Parathyroid adenoma (tissue), 2 donors: ENCODE results near the gene TBC1D22A.

Experiments
- H2AFZ ChIP-seq: fragments of 300-600 bp; sonication (generic); one replicate; pipeline ENCODE4 v1.7.0; 2017; ENCODE audit warnings: antibody characterized with exemption, mild to moderate bottlenecking
- H3K27ac ChIP-seq: fragments of 300-600 bp; sonication (generic); one replicate; pipeline ENCODE4 v1.7.0; 2017
- H3K27me3 ChIP-seq: fragments of 300-600 bp; sonication (generic); one replicate; pipeline ENCODE4 v1.7.0; 2017; ENCODE audit warnings: low read length; ENCODE audit not compliant: control insufficient read depth, insufficient read depth
- H3K36me3 ChIP-seq: fragments of 300-600 bp; sonication (generic); one replicate; pipeline ENCODE4 v1.7.0; 2017; ENCODE audit warnings: low read length; ENCODE audit not compliant: control insufficient read depth, insufficient read depth
- H3K4me1 ChIP-seq: fragments of 300-600 bp; sonication (generic); one replicate; pipeline ENCODE4 v1.7.0; 2017; ENCODE audit warnings: control low read depth
- H3K4me2 ChIP-seq: fragments of 300-600 bp; sonication (generic); one replicate; pipeline ENCODE4 v1.7.0; 2017; ENCODE audit warnings: low read length
- H3K4me3 ChIP-seq: fragments of 300-600 bp; sonication (generic); one replicate; pipeline ENCODE4 v1.7.0; 2017; ENCODE audit warnings: low read depth, low read length
- H3K79me2 ChIP-seq: fragments of 300-600 bp; sonication (generic); one replicate; pipeline ENCODE4 v1.7.0; 2017; ENCODE audit warnings: control low read depth
- H3K9ac ChIP-seq: fragments of 300-600 bp; sonication (generic); one replicate; pipeline ENCODE4 v1.7.0; 2017; ENCODE audit warnings: mild to moderate bottlenecking
- H3K9me3 ChIP-seq: fragments of 300-600 bp; sonication (generic); one replicate; pipeline ENCODE4 v1.7.0; 2017; ENCODE audit warnings: low read length; ENCODE audit not compliant: control insufficient read depth
- TF ChIP-seq, protein P1 (sequence below): fragments of 300-600 bp; sonication (generic); IDR thresholded peaks from one replicate; pipeline ENCODE4 v1.7.0; 2017; ENCODE audit warnings: antibody characterized with exemption, mild to moderate bottlenecking
- donor health status: primary hyperparathyroidism.

TBC1D22A gene

GRCh38 chr22:47221840-47222615 is 459.6 kb downstream of the TBC1D22A start:
- Histone ChIP-seq H3K4me1 (no peaks in the 10 kb centered on the region), H3K27ac (no peak overlapping the region), H3K27me3 (no peaks in the 10 kb centered on the region), H3K36me3 (no peaks in the 10 kb centered on the region), H3K79me2 (no peaks in the 10 kb centered on the region), H3K9me3 (no peaks in the 10 kb centered on the region), H3K9ac (no peak overlapping the region), H2AFZ (no peak overlapping the region), H3K4me2 (no peak overlapping the region), H3K4me3 (no peak overlapping the region)
- TF ChIP-seq, protein P1, sequence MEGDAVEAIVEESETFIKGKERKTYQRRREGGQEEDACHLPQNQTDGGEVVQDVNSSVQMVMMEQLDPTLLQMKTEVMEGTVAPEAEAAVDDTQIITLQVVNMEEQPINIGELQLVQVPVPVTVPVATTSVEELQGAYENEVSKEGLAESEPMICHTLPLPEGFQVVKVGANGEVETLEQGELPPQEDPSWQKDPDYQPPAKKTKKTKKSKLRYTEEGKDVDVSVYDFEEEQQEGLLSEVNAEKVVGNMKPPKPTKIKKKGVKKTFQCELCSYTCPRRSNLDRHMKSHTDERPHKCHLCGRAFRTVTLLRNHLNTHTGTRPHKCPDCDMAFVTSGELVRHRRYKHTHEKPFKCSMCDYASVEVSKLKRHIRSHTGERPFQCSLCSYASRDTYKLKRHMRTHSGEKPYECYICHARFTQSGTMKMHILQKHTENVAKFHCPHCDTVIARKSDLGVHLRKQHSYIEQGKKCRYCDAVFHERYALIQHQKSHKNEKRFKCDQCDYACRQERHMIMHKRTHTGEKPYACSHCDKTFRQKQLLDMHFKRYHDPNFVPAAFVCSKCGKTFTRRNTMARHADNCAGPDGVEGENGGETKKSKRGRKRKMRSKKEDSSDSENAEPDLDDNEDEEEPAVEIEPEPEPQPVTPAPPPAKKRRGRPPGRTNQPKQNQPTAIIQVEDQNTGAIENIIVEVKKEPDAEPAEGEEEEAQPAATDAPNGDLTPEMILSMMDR, result no peak
